ENCODE results near the gene DENND1A.

DNA sequence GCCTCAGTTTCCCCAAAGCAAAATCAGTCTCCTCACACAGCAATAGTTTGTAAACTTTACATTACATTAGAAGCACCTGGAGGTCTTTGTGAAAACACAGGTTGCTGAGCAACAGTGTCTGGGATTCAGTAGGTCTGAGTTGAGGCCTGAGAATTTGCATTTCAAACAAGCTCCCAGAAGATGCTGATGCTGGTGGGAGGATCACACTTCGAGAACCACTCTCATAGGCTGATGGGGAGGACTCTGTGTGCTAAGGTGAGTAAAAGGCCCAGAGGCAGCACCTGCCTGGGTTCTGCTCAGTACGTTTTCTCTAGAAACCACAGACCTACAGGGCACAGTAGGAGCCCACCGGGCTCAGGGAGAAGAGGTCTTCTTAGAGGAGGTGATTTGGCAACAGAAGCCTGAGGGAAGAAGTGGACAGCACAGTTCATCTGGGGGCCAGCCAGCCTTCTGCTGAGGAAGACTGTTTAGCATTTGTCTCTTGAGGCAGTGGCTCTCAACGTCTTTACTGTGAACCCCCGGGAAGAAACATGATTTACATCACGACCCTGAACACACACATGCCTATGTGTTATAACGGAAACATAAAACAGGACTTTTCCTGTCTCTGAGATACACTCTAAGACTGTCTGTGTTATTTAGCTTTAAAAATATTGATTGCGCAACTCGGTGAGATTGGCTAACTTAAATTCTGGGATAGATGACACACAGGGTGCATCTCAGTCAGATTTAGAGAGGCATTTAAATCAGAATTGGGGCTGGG lies 24.8 kb upstream of the DENND1A start:
- no peak for TF ChIP-seq YY1 (IDR thresholded peaks at IDR 0.05)
- TF ChIP-seq, protein P1, sequence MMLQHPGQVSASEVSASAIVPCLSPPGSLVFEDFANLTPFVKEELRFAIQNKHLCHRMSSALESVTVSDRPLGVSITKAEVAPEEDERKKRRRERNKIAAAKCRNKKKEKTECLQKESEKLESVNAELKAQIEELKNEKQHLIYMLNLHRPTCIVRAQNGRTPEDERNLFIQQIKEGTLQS (IDR thresholded peaks at IDR 0.05), result no peak
- TF ChIP-seq, protein P2, sequence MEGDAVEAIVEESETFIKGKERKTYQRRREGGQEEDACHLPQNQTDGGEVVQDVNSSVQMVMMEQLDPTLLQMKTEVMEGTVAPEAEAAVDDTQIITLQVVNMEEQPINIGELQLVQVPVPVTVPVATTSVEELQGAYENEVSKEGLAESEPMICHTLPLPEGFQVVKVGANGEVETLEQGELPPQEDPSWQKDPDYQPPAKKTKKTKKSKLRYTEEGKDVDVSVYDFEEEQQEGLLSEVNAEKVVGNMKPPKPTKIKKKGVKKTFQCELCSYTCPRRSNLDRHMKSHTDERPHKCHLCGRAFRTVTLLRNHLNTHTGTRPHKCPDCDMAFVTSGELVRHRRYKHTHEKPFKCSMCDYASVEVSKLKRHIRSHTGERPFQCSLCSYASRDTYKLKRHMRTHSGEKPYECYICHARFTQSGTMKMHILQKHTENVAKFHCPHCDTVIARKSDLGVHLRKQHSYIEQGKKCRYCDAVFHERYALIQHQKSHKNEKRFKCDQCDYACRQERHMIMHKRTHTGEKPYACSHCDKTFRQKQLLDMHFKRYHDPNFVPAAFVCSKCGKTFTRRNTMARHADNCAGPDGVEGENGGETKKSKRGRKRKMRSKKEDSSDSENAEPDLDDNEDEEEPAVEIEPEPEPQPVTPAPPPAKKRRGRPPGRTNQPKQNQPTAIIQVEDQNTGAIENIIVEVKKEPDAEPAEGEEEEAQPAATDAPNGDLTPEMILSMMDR (IDR thresholded peaks at IDR 0.05; ENCODE audit: low read depth, low read length, missing input control), result no peak
- no peak for TF ChIP-seq GABPA (IDR thresholded peaks at IDR 0.05 in 1 of 2, conservative IDR thresholded peaks at IDR 0.05 in 1 of 2)
- TF ChIP-seq FOXA1 (IDR thresholded peaks at IDR 0.05), result no peak
- TF ChIP-seq RAD21 (IDR thresholded peaks at IDR 0.05), result no peak
- TF ChIP-seq NR2F2 (IDR thresholded peaks at IDR 0.05), result no peak
- TF ChIP-seq, protein P3, sequence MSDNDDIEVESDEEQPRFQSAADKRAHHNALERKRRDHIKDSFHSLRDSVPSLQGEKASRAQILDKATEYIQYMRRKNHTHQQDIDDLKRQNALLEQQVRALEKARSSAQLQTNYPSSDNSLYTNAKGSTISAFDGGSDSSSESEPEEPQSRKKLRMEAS (IDR thresholded peaks at IDR 0.05), result no peak
- no peak for TF ChIP-seq RXRA (IDR thresholded peaks at IDR 0.05)
- TF ChIP-seq TAF1 (conservative IDR thresholded peaks at IDR 0.05), result no peak
- TF ChIP-seq, protein P4, sequence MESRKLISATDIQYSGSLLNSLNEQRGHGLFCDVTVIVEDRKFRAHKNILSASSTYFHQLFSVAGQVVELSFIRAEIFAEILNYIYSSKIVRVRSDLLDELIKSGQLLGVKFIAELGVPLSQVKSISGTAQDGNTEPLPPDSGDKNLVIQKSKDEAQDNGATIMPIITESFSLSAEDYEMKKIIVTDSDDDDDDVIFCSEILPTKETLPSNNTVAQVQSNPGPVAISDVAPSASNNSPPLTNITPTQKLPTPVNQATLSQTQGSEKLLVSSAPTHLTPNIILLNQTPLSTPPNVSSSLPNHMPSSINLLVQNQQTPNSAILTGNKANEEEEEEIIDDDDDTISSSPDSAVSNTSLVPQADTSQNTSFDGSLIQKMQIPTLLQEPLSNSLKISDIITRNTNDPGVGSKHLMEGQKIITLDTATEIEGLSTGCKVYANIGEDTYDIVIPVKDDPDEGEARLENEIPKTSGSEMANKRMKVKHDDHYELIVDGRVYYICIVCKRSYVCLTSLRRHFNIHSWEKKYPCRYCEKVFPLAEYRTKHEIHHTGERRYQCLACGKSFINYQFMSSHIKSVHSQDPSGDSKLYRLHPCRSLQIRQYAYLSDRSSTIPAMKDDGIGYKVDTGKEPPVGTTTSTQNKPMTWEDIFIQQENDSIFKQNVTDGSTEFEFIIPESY (IDR thresholded peaks at IDR 0.05), result no peak
- no peak for TF ChIP-seq EGR1 (IDR thresholded peaks at IDR 0.05; ENCODE audit: low read depth in 2 of 2)
